SK-N-SH (cell line): ENCODE measurements around the gene WDR41. TPM values are rescaled to one million over a fixed set of nuclear protein-coding genes. Genes with fewer than 3 reads are reported as not detected.

Experiments used
- CTCF ChIA-PET: fragments of 300-600, 350-600 bp; formaldehyde crosslinking; extraction: SDS; loops from one replicate; lab custom pipeline; 2021; lab: Yijun Ruan, JAX
- POLR2A ChIA-PET: fragments of 350-600 bp; sonication (Branson Sonifier 250); formaldehyde crosslinking; extraction: SDS; loops from one replicate; lab custom pipeline; 2020; ENCODE audit warnings: antibody characterized with exemption, inconsistent platforms; lab: Yijun Ruan, JAX
- DNase-seq: peaks from one replicate; pipeline ENCODE4 v3.0.0; 2012
- H2AFZ ChIP-seq: fragments of 200-600 bp; sonication (generic); 2 replicates; pipeline ENCODE4 v1.8.1; 2016; ENCODE audit warnings: antibody characterized with exemption, mild to moderate bottlenecking, low read depth
- H3F3A ChIP-seq: fragments of 200-600 bp; sonication (generic); replicated peaks from 2 replicates; pipeline ENCODE3; 2016; ENCODE audit warnings: antibody characterized with exemption, mild to moderate bottlenecking; ENCODE audit not compliant: insufficient read depth
- H3K27ac ChIP-seq, 2 experiments: fragments of 200-500 bp in 1 of 2; fragments of 200-600 bp in 1 of 2; sonication (Bioruptor generic) in 1 of 2; sonication (generic), shearing (Covaris generic) in 1 of 2; 2 replicates each; pipeline versions ENCODE4 v1.5.1 to v1.6.1; 2014 to 2016; ENCODE audit warnings: low read depth in 2 of 2, inconsistent platforms in 1 of 2, low read length in 1 of 2, mild to moderate bottlenecking in 1 of 2, mixed read lengths in 1 of 2
- H3K27me3 ChIP-seq: fragments of 200-600 bp; sonication (generic), shearing (Covaris generic); 2 replicates; pipeline ENCODE4 v1.6.1; 2016; ENCODE audit warnings: mixed run types; ENCODE audit not compliant: insufficient read depth
- H3K36me3 ChIP-seq, 2 experiments: fragments of 200-500 bp in 1 of 2; fragments of 200-600 bp in 1 of 2; sonication (Bioruptor generic) in 1 of 2; sonication (generic) in 1 of 2; replicated peaks in 1 of 2; 2 replicates each; pipeline versions ENCODE3 to v1.5.1; 2014 to 2016; ENCODE audit warnings: low read length in 1 of 2, mild to moderate bottlenecking in 1 of 2; ENCODE audit not compliant: insufficient read depth in 2 of 2, control insufficient read depth in 1 of 2
- H3K4me1 ChIP-seq, 2 experiments: fragments of 200-500 bp in 1 of 2; fragments of 200-600 bp in 1 of 2; sonication (Bioruptor generic) in 1 of 2; sonication (generic), shearing (Covaris generic) in 1 of 2; 2 replicates each; pipeline versions ENCODE4 v1.5.1 to v1.6.1; 2014 to 2016; ENCODE audit warnings: low read depth in 1 of 2, low read length in 1 of 2, mixed run types in 1 of 2; ENCODE audit not compliant: insufficient read depth in 2 of 2, control insufficient read depth in 1 of 2
- H3K4me2 ChIP-seq: fragments of 200-600 bp; sonication (generic), shearing (Covaris generic); 2 replicates; pipeline ENCODE4 v1.6.1; 2017; ENCODE audit warnings: mixed run types
- H3K4me3 ChIP-seq, 2 experiments: fragments of 200-500 bp in 1 of 2; fragments of 200-600 bp in 1 of 2; sonication (Bioruptor generic) in 1 of 2; sonication (generic), shearing (Covaris generic) in 1 of 2; 2 replicates each; pipeline versions ENCODE4 v1.5.1 to v1.8.1; 2014 to 2016; ENCODE audit warnings: low read depth in 2 of 2, inconsistent platforms in 1 of 2, low read length in 1 of 2, mild to moderate bottlenecking in 1 of 2, mixed read lengths in 1 of 2, moderate library complexity in 1 of 2
- H3K79me2 ChIP-seq: fragments of 200-600 bp; sonication (generic); 2 replicates; pipeline ENCODE4 v1.8.1; 2017; ENCODE audit warnings: mild to moderate bottlenecking; ENCODE audit not compliant: insufficient read depth
- H3K9ac ChIP-seq: fragments of 200-600 bp; sonication (generic); 2 replicates; pipeline ENCODE4 v1.6.1; 2017; ENCODE audit warnings: mixed run types
- H3K9me2 ChIP-seq: fragments of 200-600 bp; sonication (generic); 2 replicates; pipeline ENCODE4 v1.6.1; 2017; ENCODE audit warnings: mixed run types
- H3K9me3 ChIP-seq: fragments of 200-600 bp; sonication (generic); 2 replicates; pipeline ENCODE4 v1.6.1; 2017; ENCODE audit warnings: mixed run types, mild to moderate bottlenecking, moderate library complexity
- H4K20me1 ChIP-seq: fragments of 200-600 bp; sonication (generic); 2 replicates; pipeline ENCODE4 v1.6.1; 2017; ENCODE audit warnings: mild to moderate bottlenecking, mixed run types; ENCODE audit not compliant: insufficient read depth
- CTCF ChIP-seq: fragments of 200-600 bp; sonication (generic); IDR thresholded peaks from 2 replicates; pipeline ENCODE4 v1.6.1; 2017; ENCODE audit warnings: antibody characterized with exemption, mild to moderate bottlenecking, moderate library complexity
- FOXJ3 ChIP-seq: sonication (generic); formaldehyde crosslinking; IDR thresholded peaks from 2 replicates; pipeline ENCODE4 v1.5.1; 2020; ENCODE audit warnings: mild to moderate bottlenecking, missing genetic modification reagents
- PBX3 ChIP-seq: IDR thresholded peaks from 2 replicates; pipeline ENCODE4; 2012
- RFX5 ChIP-seq: IDR thresholded peaks from 2 replicates; pipeline ENCODE4 v1.6.1; 2012; ENCODE audit warnings: mild to moderate bottlenecking, improper control_type of control experiment, low read length
- TEAD4 ChIP-seq: IDR thresholded peaks from 2 replicates; pipeline ENCODE4 v1.4.0; 2012; ENCODE audit warnings: mild to moderate bottlenecking, borderline replicate concordance; ENCODE audit not compliant: insufficient read depth
- USF1 ChIP-seq: IDR thresholded peaks from 2 replicates; pipeline ENCODE4 v1.4.0; 2012; ENCODE audit warnings: low read depth, borderline replicate concordance
- ZBTB33 ChIP-seq: IDR thresholded peaks from 2 replicates; pipeline ENCODE4 v1.4.0; 2012; ENCODE audit warnings: low read depth, borderline replicate concordance
- WGBS: methylation state at CpG from one replicate; pipeline ENCODE4 v1.1.6; 2017; ENCODE audit warnings: low lambda C conversion rate; 5-methylcytosine and 5-hydroxymethylcytosine counted together
- polyA plus RNA-seq, 3 experiments: library from polyadenylated mRNA; depleted of rRNA; stranded (reverse); fragments of >200 nt; gene quantifications; 2 replicates each; pipeline ENCODE4 v1.2.3, GENCODE V29; 2012
- TF ChIP-seq, protein P1 (sequence below): IDR thresholded peaks from 2 replicates; pipeline ENCODE4 v1.6.1; 2012; ENCODE audit warnings: mild to moderate bottlenecking, low read depth, low read length, moderate library complexity

The WDR41 gene
- polyA plus RNA-seq, 1 of the 3 experiments (the other 2 are of a cell fraction), result 17.2 TPM

DNA sequence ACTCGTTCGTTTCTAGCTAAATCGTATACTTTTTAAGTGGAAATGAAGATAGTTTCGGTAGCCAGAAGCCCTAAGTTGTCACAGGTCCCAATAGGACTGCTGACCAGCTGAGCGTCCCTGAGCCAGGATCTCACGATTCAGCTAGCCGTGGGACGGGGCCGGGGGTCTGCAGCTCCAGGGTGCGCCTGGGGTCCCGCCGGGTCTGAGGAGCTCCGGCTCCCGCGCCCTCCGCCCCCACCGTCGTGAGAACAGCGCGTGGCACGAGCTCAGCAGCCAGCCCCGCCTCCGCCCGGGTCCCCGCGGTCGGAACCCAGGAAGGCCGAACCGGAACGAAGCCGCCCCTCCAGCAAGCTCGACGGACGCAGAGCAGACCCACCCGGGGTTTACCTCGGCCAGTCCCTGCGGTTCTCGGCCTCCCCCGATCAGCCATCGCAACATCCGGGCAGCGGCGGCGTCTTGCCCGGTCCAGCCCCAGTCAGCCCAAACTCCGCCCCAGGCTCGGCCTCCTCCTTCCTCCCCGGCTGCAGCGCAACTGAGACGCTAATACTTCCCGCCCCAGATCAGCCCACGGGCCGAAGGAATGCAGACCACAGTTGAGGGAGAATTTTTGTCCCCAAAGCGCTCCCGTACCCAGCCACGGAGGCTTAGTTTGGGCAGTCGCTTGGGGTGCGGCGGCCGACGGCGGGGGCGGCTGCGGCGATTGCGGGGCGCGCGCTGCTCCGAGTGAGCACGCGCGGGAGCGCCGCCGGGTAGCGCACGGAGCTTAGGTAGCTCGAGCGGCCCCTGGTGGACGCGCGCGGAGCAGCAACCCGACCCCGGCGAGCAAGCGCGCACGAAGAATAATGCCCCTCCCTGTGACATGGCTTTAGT is at the start of gene WDR41 (continued):
- TF ChIP-seq RFX5, result no peak
- TF ChIP-seq CTCF, result peak; percentile 81
- TF ChIP-seq, protein P1, sequence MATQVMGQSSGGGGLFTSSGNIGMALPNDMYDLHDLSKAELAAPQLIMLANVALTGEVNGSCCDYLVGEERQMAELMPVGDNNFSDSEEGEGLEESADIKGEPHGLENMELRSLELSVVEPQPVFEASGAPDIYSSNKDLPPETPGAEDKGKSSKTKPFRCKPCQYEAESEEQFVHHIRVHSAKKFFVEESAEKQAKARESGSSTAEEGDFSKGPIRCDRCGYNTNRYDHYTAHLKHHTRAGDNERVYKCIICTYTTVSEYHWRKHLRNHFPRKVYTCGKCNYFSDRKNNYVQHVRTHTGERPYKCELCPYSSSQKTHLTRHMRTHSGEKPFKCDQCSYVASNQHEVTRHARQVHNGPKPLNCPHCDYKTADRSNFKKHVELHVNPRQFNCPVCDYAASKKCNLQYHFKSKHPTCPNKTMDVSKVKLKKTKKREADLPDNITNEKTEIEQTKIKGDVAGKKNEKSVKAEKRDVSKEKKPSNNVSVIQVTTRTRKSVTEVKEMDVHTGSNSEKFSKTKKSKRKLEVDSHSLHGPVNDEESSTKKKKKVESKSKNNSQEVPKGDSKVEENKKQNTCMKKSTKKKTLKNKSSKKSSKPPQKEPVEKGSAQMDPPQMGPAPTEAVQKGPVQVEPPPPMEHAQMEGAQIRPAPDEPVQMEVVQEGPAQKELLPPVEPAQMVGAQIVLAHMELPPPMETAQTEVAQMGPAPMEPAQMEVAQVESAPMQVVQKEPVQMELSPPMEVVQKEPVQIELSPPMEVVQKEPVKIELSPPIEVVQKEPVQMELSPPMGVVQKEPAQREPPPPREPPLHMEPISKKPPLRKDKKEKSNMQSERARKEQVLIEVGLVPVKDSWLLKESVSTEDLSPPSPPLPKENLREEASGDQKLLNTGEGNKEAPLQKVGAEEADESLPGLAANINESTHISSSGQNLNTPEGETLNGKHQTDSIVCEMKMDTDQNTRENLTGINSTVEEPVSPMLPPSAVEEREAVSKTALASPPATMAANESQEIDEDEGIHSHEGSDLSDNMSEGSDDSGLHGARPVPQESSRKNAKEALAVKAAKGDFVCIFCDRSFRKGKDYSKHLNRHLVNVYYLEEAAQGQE, result no peak
- TF ChIP-seq PBX3, result no peak; the same call in 1 of the 2 replicates
- TF ChIP-seq FOXJ3 (CRISPR knock-in tag), result no peak

DNA sequence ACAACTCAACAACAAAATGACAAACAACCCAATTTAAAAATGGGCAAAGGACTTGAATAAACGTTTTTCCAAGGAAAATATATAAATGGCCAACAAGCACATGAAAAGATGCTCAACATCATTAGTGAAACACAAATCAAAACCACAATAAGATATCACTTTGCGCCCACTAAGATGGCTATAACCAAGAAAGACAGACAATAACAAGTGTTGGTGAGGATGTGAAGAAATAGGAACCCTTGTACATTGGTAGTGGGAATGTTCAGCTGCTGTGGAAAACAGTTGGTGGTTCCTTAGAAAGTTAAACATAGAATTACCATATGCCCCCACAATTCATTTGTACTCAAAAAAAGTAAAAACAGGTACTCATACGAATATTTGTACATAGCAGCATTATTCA is 39.2 kb upstream of the WDR41 start:
- Histone ChIP-seq H3K9me2 (no peaks in the 10 kb centered on the region), H3K27me3 (peaks cover 8% of the 10 kb centered on the region; the same call in 1 of the 2 replicates), H4K20me1 (no peaks in the 10 kb centered on the region), H3K79me2 (no peaks in the 10 kb centered on the region), H3K9me3 (no peaks in the 10 kb centered on the region), H3K27ac (no peak overlapping the region), H3K36me3 (no peaks in the 10 kb centered on the region), H2AFZ (no peak overlapping the region), H3K9ac (no peak overlapping the region), H3K4me3 (no peak overlapping the region), H3K4me1 (no peaks in the 10 kb centered on the region), H3F3A (no peaks in the 10 kb centered on the region), H3K4me2 (no peak overlapping the region)
- TF ChIP-seq USF1 (no peak), ZBTB33 (no peak), TEAD4 (no peak)
- POLR2A ChIA-PET, result no interaction called here
- no peak for DNase-seq
- WGBS, result 40% methylated on average over 3 of the region's 3 CpGs
- CTCF ChIA-PET, result no interaction called here
